HFF-Myc (cell line): ENCODE results near the gene PLD5.

Source experiments
- DNase-seq: peaks from one replicate; pipeline ENCODE4 v3.0.0-alpha.2; 2011; ENCODE audit warnings: low read depth; ENCODE audit errors: extremely low read depth
- H3K4me3 ChIP-seq: replicated peaks from 2 replicates; pipeline ENCODE4 v1.5.1; 2011; ENCODE audit warnings: low read depth, mild to moderate bottlenecking, control low read depth, low read length
- CTCF ChIP-seq: IDR thresholded peaks from 2 replicates; pipeline ENCODE4 v1.5.1; 2012; ENCODE audit warnings: mild to moderate bottlenecking, low read depth, low read length, control low read depth; ENCODE audit errors: missing control alignments

PLD5 gene

GRCh38 chr1:242546849-242547729 is 22.6 kb upstream of the PLD5 start:
- H3K4me3 ChIP-seq, result no peak overlapping the region
- TF ChIP-seq CTCF, result no peak
- no peak for DNase-seq

- TF ChIP-seq CTCF, result no peak
- no peak for DNase-seq
- no peak overlapping the region for H3K4me3 ChIP-seq
These were observed 21.9 kb upstream of the PLD5 start for GRCh38 chr1:242546441-242546840.

GRCh38 chr1:242544071-242544470 is 19.6 kb upstream of the PLD5 start:
- no peak for TF ChIP-seq CTCF
- no peak for DNase-seq
- H3K4me3 ChIP-seq, result no peak overlapping the region

- TF ChIP-seq CTCF, result no peak
- no peak overlapping the region for H3K4me3 ChIP-seq
- DNase-seq, result no peak
These were observed 17.8 kb upstream of the PLD5 start for GRCh38 chr1:242542271-242542670.

- TF ChIP-seq CTCF, result no peak
- no peak overlapping the region for H3K4me3 ChIP-seq
These were observed 11.5 kb upstream of the PLD5 start for GRCh38 chr1:242535986-242536385.

GRCh38 chr1:242534753-242535152 is 10.3 kb upstream of the PLD5 start:
- TF ChIP-seq CTCF, result no peak
- no peak for DNase-seq
- no peak overlapping the region for H3K4me3 ChIP-seq

More at GRCh38 chr1:242535986-242536385, 11.5 kb upstream of the PLD5 start:
- DNase-seq, result no peak
